RPMI7951 (cell line): ENCODE data around the gene DDOST. TPM values are rescaled to one million over a fixed set of nuclear protein-coding genes. Genes with fewer than 3 reads are reported as not detected.

Experiments used
- DNase-seq: peaks from one replicate; pipeline ENCODE4 v3.0.0-alpha.2; 2012; ENCODE audit warnings: low read depth
- total RNA-seq: library from RNA; depleted of rRNA; stranded (reverse); fragments of >200 nt; shearing (Covaris generic); gene quantifications from 2 replicates; pipeline ENCODE4 v1.2.3, GENCODE V29; 2014

DDOST gene
- total RNA-seq, 1 experiment from 2014 or later, result 456 TPM

GRCh38 chr1:20660847-20661206 is 342 bp downstream of the DDOST start:
- DNase-seq, result no peak

GRCh38 chr1:20660363-20660762 is 806 bp downstream of the DDOST start:
- DNase-seq, result no peak

- no peak for DNase-seq
Observed at GRCh38 chr1:20658166-20658915, 2.8 kb downstream of the DDOST start.

GRCh38 chr1:20657024-20657423 is 4.1 kb downstream of the DDOST start:
- no peak for DNase-seq

- no peak for DNase-seq
Observed at GRCh38 chr1:20654104-20654690, 7.0 kb downstream of the DDOST start.

GRCh38 chr1:20652300-20652699 is 8.9 kb downstream of the DDOST start:
- no peak for DNase-seq

- DNase-seq, result no peak
Observed at GRCh38 chr1:20648946-20649345, 12.2 kb downstream of the DDOST start.

GRCh38 chr1:20648438-20648837 is 12.7 kb downstream of the DDOST start:
- DNase-seq, result no peak

GRCh38 chr1:20645414-20645813 is 15.8 kb downstream of the DDOST start:
- DNase-seq, result no peak

- DNase-seq, result no peak
Observed at GRCh38 chr1:20644416-20644815, 16.8 kb downstream of the DDOST start.

GRCh38 chr1:20643080-20643479 is 18.1 kb downstream of the DDOST start:
- DNase-seq, result no peak

- DNase-seq, result no peak
Observed at GRCh38 chr1:20641975-20642374, 19.2 kb downstream of the DDOST start.

- peak; percentile 44 for DNase-seq
Observed at GRCh38 chr1:20640183-20640597, 21.0 kb downstream of the DDOST start.

- DNase-seq, result no peak
Observed at GRCh38 chr1:20636785-20637347, 24.3 kb downstream of the DDOST start.

GRCh38 chr1:20634594-20635084 is 26.5 kb downstream of the DDOST start:
- peak; percentile 58 for DNase-seq

GRCh38 chr1:20634065-20634593 is 27.0 kb downstream of the DDOST start:
- DNase-seq, result no peak

- peak; percentile 65 for DNase-seq
Observed at GRCh38 chr1:20633190-20634064, 27.7 kb downstream of the DDOST start, which contains the start of gene PINK1. PINK1 (plus strand) TSS chr1:20633458; CDS start chr1:20633549, 91 bp downstream.

GRCh38 chr1:20632386-20632785 is 28.8 kb downstream of the DDOST start:
- DNase-seq, result no peak

GRCh38 chr1:20630729-20631128 is 30.4 kb downstream of the DDOST start:
- DNase-seq, result no peak

- DNase-seq, result no peak
Observed at GRCh38 chr1:20626524-20626923, 34.6 kb downstream of the DDOST start.

GRCh38 chr1:20626098-20626427 is 35.1 kb downstream of the DDOST start:
- DNase-seq, result no peak
